WTC11 (cell line): ENCODE data around the gene PLXND1. TPM values are rescaled to one million over a fixed set of nuclear protein-coding genes. Genes with fewer than 3 reads are reported as not detected.

Source experiments
- ATAC-seq: fragments of 200-7000 bp; cut with Tn5 transposase; 2 replicates; pipeline ENCODE4 v1.10.0; 2021; ENCODE audit warnings: mild to moderate bottlenecking, moderate library complexity
- CTCF ChIA-PET: fragments of 300-600 bp; sonication (Branson Sonifier 250); formaldehyde crosslinking; loops from one replicate; lab custom pipeline; 2021; ENCODE audit warnings: antibody characterized with exemption; lab: Charles Lee
- POLR2A ChIA-PET: fragments of 350-600 bp; sonication (Branson Sonifier 250); formaldehyde crosslinking; loops from one replicate; lab custom pipeline; 2021; ENCODE audit warnings: antibody characterized with exemption; lab: Charles Lee
- DNase-seq: peaks from one replicate; pipeline ENCODE4 v3.0.0; 2021; ENCODE audit warnings: low spot score
- H3K27ac Mint-ChIP-seq: 2 replicates; pipeline ENCODE4 v1.8.0; 2021; ENCODE audit warnings: mixed read lengths
- H3K27me3 Mint-ChIP-seq: 2 replicates; pipeline ENCODE4 v1.8.0; 2021; ENCODE audit warnings: low read depth, mild to moderate bottlenecking, moderate library complexity, mixed read lengths
- H3K36me3 Mint-ChIP-seq: 2 replicates; pipeline ENCODE4 v1.8.0; 2021; ENCODE audit warnings: mixed read lengths
- H3K4me1 Mint-ChIP-seq: 2 replicates; pipeline ENCODE4 v1.8.0; 2022; ENCODE audit warnings: mixed read lengths
- H3K4me3 Mint-ChIP-seq: 2 replicates; pipeline ENCODE4 v1.8.0; 2021; ENCODE audit warnings: mild to moderate bottlenecking, moderate library complexity, mixed read lengths
- H3K9me3 Mint-ChIP-seq: 2 replicates; pipeline ENCODE4 v1.8.0; 2021; ENCODE audit warnings: mixed read lengths
- FOXJ3 ChIP-seq: sonication (generic); formaldehyde crosslinking; IDR thresholded peaks from 2 replicates; pipeline ENCODE4 v1.9.0; 2021; ENCODE audit warnings: missing genetic modification reagents, mild to moderate bottlenecking, borderline replicate concordance
- FOXP4 ChIP-seq: sonication (generic); formaldehyde crosslinking; IDR thresholded peaks from 2 replicates; pipeline ENCODE4 v1.8.0; 2022; ENCODE audit warnings: mild to moderate bottlenecking, missing genetic modification reagents
- GTF2I ChIP-seq: fragments of 250-450 bp; sonication (Bioruptor Pico); conservative IDR thresholded peaks from 2 replicates; pipeline ENCODE4 v1.4.0; 2021; ENCODE audit warnings: mild to moderate bottlenecking
- KAT7 ChIP-seq: sonication (generic); formaldehyde crosslinking; IDR thresholded peaks from 2 replicates; pipeline ENCODE4 v1.8.1; 2023; ENCODE audit warnings: missing genetic modification reagents, mild to moderate bottlenecking, borderline replicate concordance
- NFATC4 ChIP-seq: fragments of 250-450 bp; sonication (Bioruptor Pico); IDR thresholded peaks from 2 replicates; pipeline ENCODE4 v1.9.0; 2021; ENCODE audit warnings: mild to moderate bottlenecking
- NR1H2 ChIP-seq: sonication (generic); formaldehyde crosslinking; IDR thresholded peaks from 2 replicates; pipeline ENCODE4 v1.9.0; 2021; ENCODE audit warnings: mild to moderate bottlenecking, moderate library complexity, missing genetic modification reagents
- NR3C1 ChIP-seq: sonication (generic); formaldehyde crosslinking; conservative IDR thresholded peaks from 2 replicates; pipeline ENCODE4 v1.8.1; 2023; ENCODE audit warnings: low read depth, mild to moderate bottlenecking, missing genetic modification reagents
- ZNF219 ChIP-seq: sonication (generic); formaldehyde crosslinking; IDR thresholded peaks from 2 replicates; pipeline ENCODE4 v1.8.0; 2023; ENCODE audit warnings: missing genetic modification reagents, mild to moderate bottlenecking, borderline replicate concordance
- ZNF263 ChIP-seq: sonication (generic); formaldehyde crosslinking; IDR thresholded peaks from 2 replicates; pipeline ENCODE4 v1.8.1; 2022; ENCODE audit warnings: low read depth, mild to moderate bottlenecking, moderate library complexity, missing genetic modification reagents
- ZNF532 ChIP-seq: fragments of 250-450 bp; sonication (Bioruptor Pico); IDR thresholded peaks from 2 replicates; pipeline ENCODE4 v1.9.0; 2021; ENCODE audit warnings: mild to moderate bottlenecking, borderline replicate concordance
- ZNF671 ChIP-seq: fragments of 250-450 bp; sonication (Bioruptor Pico); IDR thresholded peaks from 2 replicates; pipeline ENCODE4 v1.8.0; 2021; ENCODE audit warnings: mild to moderate bottlenecking
- total RNA-seq: library from RNA; stranded (reverse); gene quantifications from 3 replicates; pipeline ENCODE4 v1.2.3, GENCODE V29; 2021
- TF ChIP-seq, protein P1 (sequence below): sonication (generic); formaldehyde crosslinking; IDR thresholded peaks from 2 replicates; pipeline ENCODE4 v1.8.0; 2023; ENCODE audit warnings: missing genetic modification reagents, mild to moderate bottlenecking, borderline replicate concordance

Gene PLXND1
- total RNA-seq, 1 experiment from 2014 or later, result 56.7 TPM

GRCh38 chr3:129602730-129603560, 3.5 kb downstream of the PLXND1 start:
- DNase-seq, result peak; percentile 53
- Mint-ChIP-seq H3K4me3 (peak overlapping the region; percentile 12; the same call in 1 of the 2 replicates), H3K27me3 (peaks cover 35% of the 10 kb centered on the region), H3K9me3 (no peaks in the 10 kb centered on the region), H3K4me1 (peaks cover 72% of the 10 kb centered on the region), H3K36me3 (no peaks in the 10 kb centered on the region), H3K27ac (peak overlapping the region; percentile 66; the same call in 1 of the 2 replicates)
- CTCF ChIA-PET, result interaction anchor here (1.0 to 4.3 kb wide), 5 partner anchors 9 to 113 kb away, joined by 3 to 40 read pairs (median 3); no protein-coding TSS in a partner anchor
- POLR2A ChIA-PET, result no interaction called here
- TF ChIP-seq, protein P1, sequence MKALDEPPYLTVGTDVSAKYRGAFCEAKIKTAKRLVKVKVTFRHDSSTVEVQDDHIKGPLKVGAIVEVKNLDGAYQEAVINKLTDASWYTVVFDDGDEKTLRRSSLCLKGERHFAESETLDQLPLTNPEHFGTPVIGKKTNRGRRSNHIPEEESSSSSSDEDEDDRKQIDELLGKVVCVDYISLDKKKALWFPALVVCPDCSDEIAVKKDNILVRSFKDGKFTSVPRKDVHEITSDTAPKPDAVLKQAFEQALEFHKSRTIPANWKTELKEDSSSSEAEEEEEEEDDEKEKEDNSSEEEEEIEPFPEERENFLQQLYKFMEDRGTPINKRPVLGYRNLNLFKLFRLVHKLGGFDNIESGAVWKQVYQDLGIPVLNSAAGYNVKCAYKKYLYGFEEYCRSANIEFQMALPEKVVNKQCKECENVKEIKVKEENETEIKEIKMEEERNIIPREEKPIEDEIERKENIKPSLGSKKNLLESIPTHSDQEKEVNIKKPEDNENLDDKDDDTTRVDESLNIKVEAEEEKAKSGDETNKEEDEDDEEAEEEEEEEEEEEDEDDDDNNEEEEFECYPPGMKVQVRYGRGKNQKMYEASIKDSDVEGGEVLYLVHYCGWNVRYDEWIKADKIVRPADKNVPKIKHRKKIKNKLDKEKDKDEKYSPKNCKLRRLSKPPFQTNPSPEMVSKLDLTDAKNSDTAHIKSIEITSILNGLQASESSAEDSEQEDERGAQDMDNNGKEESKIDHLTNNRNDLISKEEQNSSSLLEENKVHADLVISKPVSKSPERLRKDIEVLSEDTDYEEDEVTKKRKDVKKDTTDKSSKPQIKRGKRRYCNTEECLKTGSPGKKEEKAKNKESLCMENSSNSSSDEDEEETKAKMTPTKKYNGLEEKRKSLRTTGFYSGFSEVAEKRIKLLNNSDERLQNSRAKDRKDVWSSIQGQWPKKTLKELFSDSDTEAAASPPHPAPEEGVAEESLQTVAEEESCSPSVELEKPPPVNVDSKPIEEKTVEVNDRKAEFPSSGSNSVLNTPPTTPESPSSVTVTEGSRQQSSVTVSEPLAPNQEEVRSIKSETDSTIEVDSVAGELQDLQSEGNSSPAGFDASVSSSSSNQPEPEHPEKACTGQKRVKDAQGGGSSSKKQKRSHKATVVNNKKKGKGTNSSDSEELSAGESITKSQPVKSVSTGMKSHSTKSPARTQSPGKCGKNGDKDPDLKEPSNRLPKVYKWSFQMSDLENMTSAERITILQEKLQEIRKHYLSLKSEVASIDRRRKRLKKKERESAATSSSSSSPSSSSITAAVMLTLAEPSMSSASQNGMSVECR, result no peak
- no peak for TF ChIP-seq FOXJ3 (CRISPR knock-in tag)
- no peak for TF ChIP-seq NR1H2 (CRISPR knock-in tag)
- TF ChIP-seq ZNF671 (CRISPR knock-in tag), result no peak
- peak; percentile 54; the same call in 1 of the 2 replicates for TF ChIP-seq GTF2I (CRISPR knock-in tag)
- peak; percentile 2 for ATAC-seq

GRCh38 chr3:129602309-129602708, 4.2 kb downstream of the PLXND1 start:
- peak; percentile 8 for ATAC-seq
- peak overlapping the region; percentile 66; the same call in 1 of the 2 replicates for H3K27ac Mint-ChIP-seq
- peaks cover 34% of the 10 kb centered on the region for H3K27me3 Mint-ChIP-seq
- H3K36me3 Mint-ChIP-seq, result no peaks in the 10 kb centered on the region
- peaks cover 77% of the 10 kb centered on the region for H3K4me1 Mint-ChIP-seq
- POLR2A ChIA-PET, result no interaction called here
- H3K4me3 Mint-ChIP-seq, result 0 out of 2 replicates have a peak overlapping the region, but pooled peaks have one; percentile 2
- H3K9me3 Mint-ChIP-seq, result no peaks in the 10 kb centered on the region
- TF ChIP-seq FOXP4, result 0 out of 2 replicates have a peak, but pooled peaks have one; percentile 49
- TF ChIP-seq KAT7 (CRISPR knock-in tag), result 0 out of 2 replicates have a peak, but pooled peaks have one; percentile 74
- TF ChIP-seq NR1H2 (CRISPR knock-in tag), result no peak
- TF ChIP-seq, all 79 proteins: peak for 2
- CTCF ChIA-PET, result interaction anchor here (1.0 to 4.3 kb wide), 2 partner anchors 25 to 112 kb away, joined by 3 to 40 read pairs; no protein-coding TSS in a partner anchor
- DNase-seq, result peak; percentile 53

DNA sequence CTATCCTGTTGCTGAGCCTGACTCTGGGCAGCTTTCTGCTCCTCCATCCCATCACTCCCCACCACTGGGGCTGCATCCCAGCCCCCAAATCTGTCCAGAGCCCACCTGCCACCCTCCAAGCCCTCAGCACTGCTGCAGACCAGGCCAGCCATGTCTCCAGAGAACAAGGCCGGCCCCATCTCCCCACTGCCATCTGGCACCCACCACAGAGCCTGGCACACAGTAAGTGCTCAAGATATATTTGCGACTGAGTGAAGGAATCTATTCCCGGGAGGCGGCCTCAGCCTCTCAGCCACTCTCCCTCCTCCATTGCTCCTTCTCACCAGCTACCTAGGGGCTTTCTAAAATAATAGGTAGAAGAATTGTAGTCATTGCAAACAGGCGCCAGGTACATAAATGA, 4.8 kb downstream of the PLXND1 start:
- TF ChIP-seq ZNF671 (CRISPR knock-in tag) (no peak), NR3C1 (CRISPR knock-in tag) (no peak), NFATC4 (CRISPR knock-in tag) (no peak), ZNF532 (no peak), ZNF263 (no peak), ZNF219 (CRISPR knock-in tag) (no peak)
- Mint-ChIP-seq H3K36me3 (no peaks in the 10 kb centered on the region), H3K27ac (peak overlapping the region; percentile 82; the same call in 1 of the 2 replicates), H3K4me3 (no peak overlapping the region), H3K27me3 (peaks cover 29% of the 10 kb centered on the region), H3K4me1 (peaks cover 81% of the 10 kb centered on the region), H3K9me3 (no peaks in the 10 kb centered on the region)
- ChIA-PET CTCF (interaction anchor here (6.1 kb wide), 1 partner anchor 111 kb away, joined by 47 read pairs; no protein-coding TSS in a partner anchor), POLR2A (no interaction called here)
- DNase-seq, result no peak
- ATAC-seq, result no peak
